ENCODE measurements around the gene NANOS2.
"Not testable (repeated sequence)": the region's sequence is repeated elsewhere in the genome, so short reads cannot be mapped to it uniquely, and the experiment has no call there.

Gene NANOS2

DNA sequence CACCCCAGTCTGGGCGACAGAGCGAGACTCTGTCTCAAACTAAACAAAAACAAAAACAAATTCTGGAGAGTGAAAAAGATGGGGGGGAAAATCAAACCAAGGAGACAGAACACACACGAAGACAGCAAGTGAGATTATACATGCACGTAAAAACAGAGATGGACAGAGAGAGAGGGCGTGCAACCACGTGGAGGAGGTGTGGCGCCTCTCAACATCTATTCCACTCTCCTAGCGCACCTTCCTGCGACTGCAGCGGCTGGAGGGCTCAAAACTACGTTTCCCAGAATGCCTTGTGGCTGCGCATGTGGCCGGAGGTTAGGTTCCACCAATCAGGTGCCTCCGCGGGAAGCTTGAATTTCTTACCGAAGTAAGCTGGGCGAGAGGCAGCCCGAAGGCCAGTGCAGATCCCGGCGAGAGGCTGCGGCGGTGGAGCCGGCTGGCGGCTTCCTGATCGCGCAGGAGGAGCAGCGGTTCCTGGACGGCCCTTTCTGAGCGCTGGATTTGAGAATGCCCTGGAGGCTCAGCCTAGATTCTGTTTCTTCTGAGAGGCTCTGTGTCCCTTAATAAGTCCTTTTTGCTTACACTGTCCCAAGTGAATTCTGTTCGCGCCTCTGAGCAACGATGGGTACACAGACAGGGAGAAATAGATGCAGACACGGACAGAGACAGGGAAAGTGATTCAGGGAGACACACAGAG is 13.1 kb upstream of the NANOS2 start:
- peak; percentile 87 for DNase-seq

DNA sequence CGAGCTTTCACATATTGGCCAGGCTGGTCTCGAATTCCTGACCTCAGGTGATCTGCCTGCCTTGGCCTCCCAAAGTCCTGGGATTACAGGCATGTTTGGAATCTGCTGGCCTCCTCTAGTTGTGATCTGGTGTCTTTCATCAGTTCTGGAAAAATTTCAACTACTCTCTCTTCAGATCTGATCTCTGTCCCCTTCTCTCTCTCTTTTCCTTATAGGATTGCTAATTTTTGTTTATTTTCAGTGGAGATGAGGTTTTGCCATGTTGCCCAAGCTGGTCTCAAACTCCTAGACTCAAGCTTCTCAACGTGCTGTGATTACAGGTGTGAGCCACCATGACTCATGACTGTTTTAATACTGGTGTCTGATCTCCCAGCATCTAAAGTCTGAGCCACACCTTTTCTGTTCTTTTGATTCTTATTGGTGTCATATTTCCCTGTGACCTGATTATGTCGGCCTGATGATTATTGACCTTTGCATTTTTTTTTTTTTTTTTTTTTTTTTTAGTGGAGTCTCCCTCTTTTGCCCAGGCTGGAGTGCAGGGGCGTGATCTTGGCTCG is 10.4 kb upstream of the NANOS2 start:
- no peak for DNase-seq

DNA sequence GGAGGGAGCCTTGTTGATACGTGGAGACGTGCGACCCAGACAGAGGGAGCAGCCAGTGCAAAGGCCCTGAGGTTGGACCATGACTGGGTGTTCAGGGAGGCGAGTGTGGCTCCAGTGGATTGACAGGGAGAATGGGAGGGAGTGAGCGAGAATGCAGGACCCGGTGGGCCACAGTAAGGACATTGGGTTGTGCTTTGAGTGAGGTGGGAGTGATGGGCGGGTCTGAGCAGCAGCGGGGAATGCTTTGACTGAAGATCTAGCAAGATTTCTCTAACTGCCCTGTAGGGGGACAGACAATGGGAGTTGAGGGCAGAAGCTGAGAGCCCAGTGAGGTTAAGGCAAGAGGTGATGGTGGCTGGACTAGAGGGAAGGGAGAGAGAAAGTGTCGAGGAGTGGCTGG is 7.7 kb upstream of the NANOS2 start:
- DNase-seq = no peak

DNA sequence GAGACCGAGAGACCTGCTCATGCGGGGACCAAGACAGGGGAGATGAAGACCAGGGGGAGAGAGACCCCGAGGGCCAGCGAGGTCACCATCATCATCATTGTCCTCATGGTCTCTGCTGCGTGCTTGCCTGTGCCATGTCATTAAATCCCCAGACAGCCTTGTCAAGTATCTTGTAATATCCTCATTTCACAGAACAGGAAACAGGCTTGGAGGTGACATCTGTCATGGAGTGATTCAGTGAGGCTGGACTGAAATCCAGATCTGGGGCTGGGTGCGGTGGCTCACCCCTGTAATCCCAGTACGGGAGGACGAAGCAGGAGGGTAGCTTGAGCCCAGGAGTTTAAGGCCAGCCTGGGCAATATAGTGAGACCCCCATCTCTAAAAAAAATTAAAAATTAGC is 5.9 kb upstream of the NANOS2 start:
- no peak for DNase-seq

DNA sequence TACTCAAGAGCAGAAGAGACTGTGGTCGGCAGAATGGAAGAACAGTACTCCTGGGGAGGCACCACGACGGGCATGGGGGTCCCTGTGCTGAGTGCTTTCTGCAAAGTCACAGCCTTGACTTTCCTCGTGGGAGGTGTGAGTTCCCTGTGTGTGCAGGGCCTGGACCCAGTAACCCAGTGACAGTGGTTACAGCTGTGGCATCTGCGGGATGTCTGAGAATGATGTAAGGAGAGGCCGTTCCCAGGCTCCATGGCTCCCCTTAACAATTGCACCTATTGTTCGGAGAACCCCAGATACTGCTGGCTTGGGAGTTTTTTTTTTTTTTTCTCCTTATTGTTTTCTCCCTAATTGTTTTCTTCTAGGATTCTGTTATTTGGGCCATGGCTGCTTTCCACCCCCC is 5.1 kb upstream of the NANOS2 start:
- DNase-seq = no peak

DNA sequence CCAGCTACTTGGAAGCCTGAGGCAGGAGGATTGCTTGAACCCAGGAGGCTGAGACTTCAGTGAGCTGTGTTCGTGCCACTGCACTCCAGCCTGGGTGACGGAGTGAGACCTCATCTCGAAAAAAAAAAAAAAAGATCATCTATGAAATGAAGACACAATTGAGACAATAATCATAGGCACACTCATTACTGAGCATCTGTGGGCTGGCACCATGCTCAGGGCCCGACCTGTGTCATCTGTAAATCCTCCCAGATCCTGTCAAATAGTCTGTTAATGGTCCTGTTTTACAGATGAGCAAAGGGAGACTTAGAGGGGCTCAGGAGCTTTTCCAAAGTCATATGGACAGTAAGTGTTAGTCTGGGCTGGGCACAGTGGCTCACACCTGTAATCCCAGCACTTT is 4.1 kb upstream of the NANOS2 start:
- DNase-seq = no peak

DNA sequence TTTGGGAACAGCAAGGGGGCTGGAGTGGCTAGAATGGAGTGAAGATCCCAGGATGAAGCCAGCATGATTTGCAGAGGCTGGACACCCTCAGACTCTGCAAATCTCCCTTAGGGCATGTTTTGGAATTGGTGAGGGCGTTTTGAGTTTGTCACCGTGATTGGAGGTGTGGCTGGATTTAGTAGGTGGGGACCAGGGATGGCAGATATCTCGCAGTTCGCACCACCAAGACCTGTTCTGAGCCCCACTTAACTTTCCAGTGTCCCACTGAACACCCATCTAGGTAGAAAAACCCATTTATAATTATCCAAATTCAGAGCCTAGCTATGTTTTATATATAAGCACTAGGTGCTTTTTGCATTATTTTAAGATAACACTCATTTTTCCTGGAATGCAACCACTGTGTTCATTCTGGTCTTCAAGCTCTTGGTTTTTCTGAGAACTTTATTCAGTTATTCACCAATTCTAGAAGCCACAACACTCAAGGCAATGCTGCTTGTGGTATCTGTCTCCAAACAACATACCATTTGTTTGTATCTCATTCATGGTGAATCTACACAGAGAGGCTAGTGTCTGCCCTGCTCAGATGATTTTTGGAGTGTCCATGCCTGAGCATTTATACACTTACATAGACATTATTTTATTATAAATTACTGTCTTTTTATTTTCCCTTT is 3.0 kb upstream of the NANOS2 start:
- no peak for DNase-seq

DNA sequence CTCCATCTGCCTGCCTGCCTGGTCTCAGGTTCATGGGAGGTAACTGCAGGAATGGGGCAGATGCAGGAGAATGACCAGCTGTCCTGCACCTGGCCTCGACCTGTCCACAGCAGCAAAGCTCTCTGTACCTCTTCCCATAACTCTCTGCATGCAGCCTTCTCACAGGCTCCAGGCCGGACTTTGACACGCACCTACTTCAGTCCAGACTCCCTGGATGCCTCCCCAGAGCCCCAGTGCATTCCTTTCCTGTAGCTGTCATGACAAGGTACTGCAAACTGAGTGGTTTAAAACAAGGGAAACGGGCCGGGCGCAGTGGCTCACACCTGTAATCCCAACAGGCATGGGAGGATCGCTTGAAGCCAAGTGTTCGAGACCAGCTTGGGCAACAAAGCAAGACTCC is 3.3 kb downstream of the NANOS2 start:
- DNase-seq = no peak

DNA sequence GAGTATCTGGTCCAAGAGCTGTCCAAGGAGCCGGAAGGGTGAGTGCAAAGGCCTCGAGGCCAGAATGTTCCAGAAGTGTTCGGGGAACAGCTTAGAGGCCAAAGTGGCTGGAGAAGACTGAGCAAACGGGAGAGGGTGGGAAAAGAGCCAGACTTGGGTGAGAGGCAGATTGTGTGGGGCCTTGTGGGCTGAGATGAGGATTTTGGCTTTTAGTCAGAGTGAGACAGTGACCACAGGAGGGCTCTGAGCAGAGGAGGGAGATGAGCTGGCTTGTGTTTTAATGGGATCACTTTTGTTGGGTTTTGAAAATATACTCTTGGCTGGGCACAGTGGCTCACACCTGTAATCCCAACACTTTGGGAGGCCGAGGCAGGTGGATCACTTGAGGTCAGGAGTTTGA is 5.6 kb downstream of the NANOS2 start:
- DNase-seq = no peak

DNA sequence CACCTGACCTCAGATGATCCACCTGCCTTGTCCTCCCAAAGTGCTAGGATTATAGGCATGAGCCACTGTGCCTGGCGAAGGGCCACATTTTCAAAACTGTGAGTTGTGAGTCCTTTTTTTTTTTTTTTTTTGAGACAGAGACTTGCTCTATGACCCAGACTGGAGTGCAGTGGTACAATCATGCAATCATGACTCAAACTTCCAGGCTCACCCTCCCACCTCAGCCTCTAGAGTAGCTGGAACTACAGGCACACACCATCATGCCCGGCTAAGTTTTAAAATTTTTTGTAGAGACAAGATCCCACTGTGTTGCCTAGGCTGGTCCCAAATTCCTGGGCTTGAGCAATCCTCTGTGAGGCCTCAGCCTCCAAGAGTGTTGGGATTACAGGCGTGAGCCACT is 8.4 kb downstream of the NANOS2 start:
- DNase-seq = no peak

DNA sequence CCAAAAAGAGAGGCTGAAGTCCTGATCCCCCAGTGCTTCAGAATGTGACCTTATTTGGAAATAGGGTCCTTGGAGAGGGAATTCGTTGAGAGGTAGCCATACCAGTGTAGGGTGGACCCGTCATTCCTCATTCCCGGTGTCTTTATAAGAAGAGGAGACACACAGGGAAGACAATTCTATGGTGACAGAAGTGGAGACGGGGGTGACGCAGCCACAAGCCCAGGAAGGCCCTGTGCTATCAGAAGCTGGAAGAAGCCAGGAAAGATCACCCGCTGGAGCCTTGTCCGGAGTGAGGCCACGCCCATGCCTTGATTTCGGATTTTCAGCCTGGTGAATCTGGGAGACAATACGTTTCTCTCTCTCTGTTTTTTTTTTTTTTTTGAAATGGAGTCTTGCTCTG is 9.6 kb downstream of the NANOS2 start:
- no peak for DNase-seq

DNA sequence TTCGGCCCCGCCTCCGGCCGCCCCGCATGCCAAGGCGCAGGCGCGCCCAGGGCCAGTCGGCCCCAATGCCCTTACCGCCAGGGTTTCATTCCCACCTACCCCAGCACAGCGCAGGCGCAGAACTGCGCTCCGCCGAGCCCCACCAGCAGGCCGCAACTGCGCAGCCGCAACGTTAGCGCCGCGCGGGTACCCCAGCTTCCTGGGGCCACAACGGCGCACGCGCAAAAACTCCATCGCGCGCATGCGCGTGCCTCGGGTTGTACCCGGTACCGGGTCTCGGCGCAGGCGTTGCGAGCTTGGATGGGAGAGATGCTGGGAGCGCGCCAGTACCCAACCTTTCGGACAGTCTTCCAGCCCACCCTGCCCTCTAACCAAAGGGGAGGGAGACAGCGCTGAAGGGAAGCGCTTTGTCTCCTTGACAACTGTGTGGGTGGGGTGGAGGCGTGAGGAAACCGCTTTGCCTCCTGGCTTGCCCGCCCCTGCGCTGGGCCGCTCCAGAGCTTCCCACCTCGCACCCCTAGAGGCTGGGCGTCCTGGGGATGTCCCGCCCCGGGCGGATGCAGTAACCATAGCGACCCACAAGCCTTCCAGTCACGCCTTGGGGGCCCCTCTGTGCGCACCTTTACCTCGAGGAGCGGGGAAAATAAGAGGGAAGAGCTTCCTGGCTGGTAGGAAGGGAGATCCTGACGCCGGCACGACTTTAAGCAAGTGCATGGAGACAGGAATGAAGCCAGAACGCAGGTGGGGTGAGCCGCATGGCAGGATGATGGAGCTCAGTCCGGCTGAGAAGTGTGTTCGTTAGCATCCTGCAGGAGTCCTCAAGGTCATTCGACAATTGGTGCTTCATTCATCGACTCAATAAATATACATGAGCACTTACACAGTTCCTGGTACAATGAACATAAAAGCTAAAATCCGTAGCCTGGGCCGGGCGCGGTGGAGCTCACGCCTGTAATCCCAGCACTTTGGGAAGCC is 11.6 kb downstream of the NANOS2 start:
- peak; percentile 78 for DNase-seq

DNA sequence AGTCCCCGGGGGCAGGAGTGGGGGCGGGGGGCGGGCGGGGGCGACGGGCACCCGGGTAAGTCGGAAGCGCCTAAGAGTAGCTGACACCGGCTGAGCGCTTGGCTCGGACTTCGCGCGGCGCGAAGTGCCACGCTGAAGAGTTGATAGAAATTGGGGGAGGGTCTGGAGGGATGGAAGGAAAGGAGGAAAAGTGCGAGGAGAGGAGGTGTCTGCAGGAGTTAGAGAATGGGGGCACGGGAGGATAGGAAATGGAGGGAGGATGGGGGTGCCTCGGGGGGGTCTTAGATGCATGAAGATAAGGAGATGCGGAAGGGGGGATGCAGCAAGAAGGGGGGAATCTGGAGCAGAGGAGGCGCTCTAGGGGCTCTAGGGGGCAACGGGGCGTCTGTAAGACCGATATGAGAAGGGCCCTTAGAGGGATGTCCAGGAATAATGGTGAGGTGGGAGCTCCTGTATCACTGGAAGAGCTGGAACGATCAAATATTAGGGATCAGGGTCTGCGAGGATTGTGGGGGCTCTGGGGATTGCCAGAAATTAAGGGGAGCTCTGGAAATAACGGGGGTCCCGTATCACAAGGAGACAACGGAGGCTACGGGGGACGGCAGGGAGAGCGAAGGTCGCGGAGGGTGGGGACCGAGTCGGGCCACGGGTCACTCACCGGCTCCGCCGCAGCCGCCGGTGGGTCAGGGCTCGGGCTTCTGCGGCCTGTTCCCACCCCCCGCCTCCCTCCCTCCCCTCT is 12.5 kb downstream of the NANOS2 start, which contains the start of gene MYPOP:
TSS of gene MYPOP (minus strand) at position 702 of the 739 bp plus-strand sequence. CDS start 840 bp downstream, outside the sequence.
- DNase-seq = no peak

DNA sequence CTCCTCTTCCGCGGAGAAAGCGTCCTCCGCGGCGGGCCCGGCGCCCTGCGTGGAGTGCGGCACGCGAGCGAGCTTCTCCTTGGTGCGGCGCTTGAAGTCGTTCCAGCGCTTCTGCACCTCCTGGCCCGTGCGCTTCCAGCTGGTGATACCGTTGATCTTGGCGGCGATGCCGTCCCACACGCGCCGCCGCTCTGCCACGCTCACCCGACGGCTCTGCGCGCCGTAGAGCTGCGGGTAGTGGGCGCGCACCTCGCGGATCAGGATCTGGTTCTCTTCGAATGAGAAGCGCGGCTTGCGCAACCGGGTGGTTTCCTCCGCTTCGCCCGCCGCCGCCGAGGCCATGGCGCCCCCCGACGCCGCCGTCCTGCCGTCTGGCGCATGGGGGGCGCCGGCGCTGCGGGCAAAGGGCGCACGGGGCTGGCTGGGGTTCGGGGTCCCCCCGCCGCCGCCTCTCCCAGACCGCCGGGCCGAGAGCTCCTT is 13.1 kb downstream of the NANOS2 start:
- no peak for DNase-seq

DNA sequence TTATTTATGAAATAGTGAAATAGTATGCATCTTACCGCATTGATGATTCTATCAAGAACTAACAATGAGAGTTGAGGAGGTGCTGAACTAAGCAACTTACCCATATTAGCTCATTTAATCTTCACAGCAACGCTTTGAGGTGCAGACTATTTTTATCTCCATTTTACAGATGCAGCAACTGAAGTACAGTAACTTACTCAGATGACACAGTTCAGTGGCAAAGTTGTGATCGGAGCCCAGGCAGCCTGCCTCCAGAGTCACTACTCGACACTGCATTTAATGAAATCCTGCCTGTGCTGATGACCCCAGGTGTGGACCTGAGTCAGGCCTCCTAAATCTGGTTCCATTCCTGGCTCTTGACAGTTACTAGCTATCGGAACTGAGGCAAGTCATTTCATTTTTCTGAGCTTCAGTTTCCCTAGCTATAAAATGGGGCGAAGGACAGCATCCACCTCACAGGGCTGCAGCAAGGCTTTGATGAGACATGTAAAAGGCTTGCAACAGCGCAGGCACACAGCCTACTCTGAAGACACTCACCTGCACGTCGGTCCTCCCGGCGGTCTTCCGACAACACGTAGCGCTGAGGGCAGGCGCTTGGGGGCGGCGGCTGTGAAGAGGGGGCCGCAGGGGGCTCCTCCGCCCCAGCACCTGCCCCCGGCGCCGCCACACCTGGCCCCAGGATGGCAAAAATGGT is 13.7 kb downstream of the NANOS2 start:
- no peak for DNase-seq

DNA sequence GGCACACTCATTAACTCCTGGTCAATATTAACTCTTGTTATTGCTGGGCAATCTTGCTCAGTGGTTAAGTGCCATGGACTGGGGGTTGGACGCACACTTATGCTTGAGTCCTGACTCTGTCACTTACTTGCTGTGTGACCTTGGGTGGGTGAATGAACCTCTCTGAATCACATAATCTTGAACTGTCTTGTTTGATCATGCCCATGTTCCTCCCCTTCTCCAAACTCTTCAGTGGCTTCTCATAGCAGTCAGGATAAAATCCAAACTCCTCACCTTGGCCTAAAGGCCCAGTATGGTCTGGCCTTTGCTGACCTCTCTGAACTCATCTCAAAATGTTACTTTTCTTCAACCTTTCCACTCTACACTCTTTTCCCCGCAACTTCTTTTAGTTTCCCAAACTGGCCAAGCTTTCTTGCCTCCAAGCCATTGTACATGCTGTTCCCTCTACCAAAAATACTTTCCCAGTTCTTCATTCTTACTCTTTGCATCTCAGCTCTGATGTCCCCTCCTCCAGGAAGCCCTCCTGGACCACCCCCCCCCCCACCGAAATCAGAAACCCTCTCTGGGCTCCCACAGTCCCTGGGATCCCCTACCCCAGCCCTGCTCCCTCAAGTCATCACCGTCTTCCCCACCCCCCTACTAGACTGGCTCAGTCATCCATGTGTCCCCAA is 14.5 kb downstream of the NANOS2 start:
- DNase-seq = no peak

DNA sequence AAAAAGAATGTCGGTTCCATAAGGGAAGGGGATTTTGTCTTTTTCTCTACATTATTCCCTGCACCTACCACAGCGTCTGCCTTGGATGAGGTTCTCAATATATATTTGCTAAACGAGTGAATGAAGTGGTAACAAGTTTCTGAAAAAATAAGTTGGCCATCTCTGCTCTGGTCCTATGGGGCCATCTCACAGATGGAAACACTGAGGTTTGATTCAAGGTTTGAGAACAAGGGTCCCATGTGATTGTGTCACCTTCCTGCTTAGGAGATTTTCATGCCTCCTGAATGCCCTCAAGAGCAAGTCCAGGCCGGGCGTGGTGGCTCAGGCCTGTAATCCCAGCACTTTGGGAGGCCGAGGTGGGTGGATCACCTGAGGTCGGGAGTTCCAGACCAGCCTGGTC is 15.3 kb downstream of the NANOS2 start:
- no peak for DNase-seq

DNA sequence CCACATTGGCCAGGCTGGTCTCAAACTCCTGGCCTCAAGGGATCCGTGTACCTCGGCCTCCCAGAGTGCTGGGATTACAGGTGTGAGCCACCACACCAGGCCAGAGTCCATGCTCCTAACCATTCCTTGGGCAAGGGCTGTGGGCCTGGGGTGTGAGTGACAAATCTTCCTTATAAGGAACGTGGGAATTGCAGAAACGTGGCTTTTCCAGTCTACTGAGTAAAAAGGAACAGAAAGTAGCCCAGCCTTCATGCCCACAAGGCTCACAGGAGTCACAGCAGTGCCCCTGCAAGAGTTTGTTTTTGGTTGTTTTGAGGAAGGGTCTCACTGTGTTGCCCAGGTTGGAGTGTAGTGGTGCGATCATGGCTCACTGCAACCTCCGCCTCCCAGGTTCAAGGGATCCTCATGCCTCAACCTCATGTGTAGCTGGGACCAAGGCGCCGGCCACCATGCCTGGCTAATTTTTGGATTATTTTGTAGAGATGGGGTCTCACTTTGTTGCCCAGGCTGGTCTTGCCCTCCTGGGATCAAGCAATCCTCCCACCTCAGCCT is 17.2 kb downstream of the NANOS2 start:
- no peak for DNase-seq

DNA sequence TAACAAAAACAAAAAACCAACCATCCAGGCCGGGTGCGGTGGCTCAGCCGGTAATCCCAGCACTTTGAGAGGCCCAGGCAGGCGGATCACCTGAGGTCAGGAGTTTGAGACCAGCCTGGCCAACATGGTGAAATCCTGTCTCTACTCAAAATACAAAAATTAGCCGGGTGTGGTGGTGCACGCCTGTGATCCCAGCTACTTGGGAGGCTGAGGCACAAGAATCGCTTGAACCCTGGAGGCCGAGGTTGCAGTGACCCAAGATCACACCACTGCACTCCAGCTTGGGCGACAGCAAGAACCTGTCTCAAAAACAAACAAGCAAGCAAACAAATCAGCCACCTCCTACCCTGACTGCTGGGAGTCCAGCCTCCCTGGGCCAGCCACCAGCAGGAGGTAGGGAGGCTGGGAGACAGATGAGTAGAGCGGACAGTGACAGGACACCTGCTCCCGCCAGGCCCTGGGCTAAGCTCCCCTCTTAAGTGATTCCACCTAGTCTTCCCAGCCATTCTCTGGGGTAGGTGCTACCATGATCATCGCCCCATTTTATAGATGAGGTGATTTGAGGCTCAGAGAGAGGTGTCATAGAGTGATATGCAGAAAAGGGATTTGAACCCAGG is 18.5 kb downstream of the NANOS2 start:
- not testable (repeated sequence) for DNase-seq

DNA sequence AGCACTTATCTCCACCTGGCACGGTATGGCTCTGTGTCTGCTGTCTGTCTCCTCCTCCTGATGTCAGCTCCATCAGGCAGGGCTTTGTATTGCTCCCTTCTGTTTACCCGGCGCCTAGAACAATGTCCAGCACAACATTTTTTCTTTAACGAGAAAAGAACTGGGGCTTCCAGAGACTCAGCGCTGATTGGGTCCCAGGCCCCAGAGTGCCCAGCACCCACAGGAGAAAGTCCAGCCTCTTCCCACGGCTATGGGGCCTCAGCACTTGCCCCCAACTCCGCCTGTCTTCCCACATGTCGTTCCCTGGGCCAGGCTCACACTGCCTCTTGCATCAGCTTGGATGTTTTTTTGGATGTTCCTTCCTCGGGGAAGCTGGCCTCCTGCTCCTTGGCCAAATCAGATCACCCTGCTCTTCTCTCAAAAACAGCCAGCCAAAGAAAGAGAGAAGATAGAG is 19.0 kb downstream of the NANOS2 start:
- DNase-seq = no peak
